Measurements from ENCODE around the gene ZNF726. TPM values are rescaled to one million over a fixed set of nuclear protein-coding genes. Genes with fewer than 3 reads are reported as not detected.

Gene ZNF726
- total RNA-seq, 2 experiments from 2014 or later, result 15.4 to 15.6 TPM

Other genes with a start within 250 kb of the ZNF726 start
- 10 to 100 TPM; 15.2 to 17.2 TPM for gene ZNF675, start 227.7 kb upstream of the ZNF726 start, total RNA-seq
- gene ZNF681, start 156.0 kb upstream of the ZNF726 start, total RNA-seq, result 1 to 10 TPM; 4.2 to 5.5 TPM
- gene ZNF254, start 172.3 kb downstream of the ZNF726 start, total RNA-seq, result 1 to 10 TPM; 6.7 to 7.9 TPM